GM13977 (cell line): Measurements from ENCODE around the gene ANO1.

Source experiments
- DNase-seq: peaks from one replicate; pipeline ENCODE4 v3.0.0; 2012; ENCODE audit warnings: low spot score
- in situ Hi-C: fragments of 300-500 bp; cut with MboI; formaldehyde crosslinking; loops from one replicate; pipeline ENCODE4 v1.12.0; 2022; ENCODE audit warnings: low sequenced_read_pairs, low pct_unique_long_range_greater_than_20kb, mixed read lengths, inconsistent platforms; ENCODE audit not compliant: unreplicated experiment
- TF ChIP-seq, protein P1 (sequence below): IDR thresholded peaks from 2 replicates; pipeline ENCODE4 v1.5.1; 2012; ENCODE audit warnings: mild to moderate bottlenecking, control low read depth; ENCODE audit not compliant: insufficient read depth; ENCODE audit errors: extremely low read depth, missing control alignments

ANO1 gene

DNA sequence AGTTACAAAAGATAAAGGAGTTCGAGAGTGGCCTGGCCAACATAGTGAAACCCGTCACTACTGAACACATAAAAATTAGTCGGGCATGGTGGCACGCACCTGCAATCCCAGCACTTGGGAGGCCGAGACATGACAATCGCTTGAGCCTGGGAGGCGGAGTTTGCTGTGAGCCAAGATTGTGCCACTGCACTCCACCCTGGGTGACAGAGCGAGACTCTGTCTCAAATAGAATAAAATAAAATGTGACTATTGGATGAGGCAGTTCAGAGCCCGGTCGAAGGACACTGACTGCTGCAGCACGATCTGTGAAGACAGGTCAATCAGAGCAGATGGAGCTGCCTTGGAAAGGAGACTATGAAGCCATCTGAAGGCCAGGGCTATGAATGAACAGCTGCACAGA lies 37.7 kb upstream of the ANO1 start:
- TF ChIP-seq, protein P1, sequence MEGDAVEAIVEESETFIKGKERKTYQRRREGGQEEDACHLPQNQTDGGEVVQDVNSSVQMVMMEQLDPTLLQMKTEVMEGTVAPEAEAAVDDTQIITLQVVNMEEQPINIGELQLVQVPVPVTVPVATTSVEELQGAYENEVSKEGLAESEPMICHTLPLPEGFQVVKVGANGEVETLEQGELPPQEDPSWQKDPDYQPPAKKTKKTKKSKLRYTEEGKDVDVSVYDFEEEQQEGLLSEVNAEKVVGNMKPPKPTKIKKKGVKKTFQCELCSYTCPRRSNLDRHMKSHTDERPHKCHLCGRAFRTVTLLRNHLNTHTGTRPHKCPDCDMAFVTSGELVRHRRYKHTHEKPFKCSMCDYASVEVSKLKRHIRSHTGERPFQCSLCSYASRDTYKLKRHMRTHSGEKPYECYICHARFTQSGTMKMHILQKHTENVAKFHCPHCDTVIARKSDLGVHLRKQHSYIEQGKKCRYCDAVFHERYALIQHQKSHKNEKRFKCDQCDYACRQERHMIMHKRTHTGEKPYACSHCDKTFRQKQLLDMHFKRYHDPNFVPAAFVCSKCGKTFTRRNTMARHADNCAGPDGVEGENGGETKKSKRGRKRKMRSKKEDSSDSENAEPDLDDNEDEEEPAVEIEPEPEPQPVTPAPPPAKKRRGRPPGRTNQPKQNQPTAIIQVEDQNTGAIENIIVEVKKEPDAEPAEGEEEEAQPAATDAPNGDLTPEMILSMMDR = no peak
- in situ Hi-C loops = no loop called here
- DNase-seq = no peak

- DNase-seq = no peak
- TF ChIP-seq, protein P1 = no peak
- in situ Hi-C loops = no loop called here
These were observed 37.1 kb upstream of the ANO1 start for GRCh38 chr11:70040869-70041501.

DNA sequence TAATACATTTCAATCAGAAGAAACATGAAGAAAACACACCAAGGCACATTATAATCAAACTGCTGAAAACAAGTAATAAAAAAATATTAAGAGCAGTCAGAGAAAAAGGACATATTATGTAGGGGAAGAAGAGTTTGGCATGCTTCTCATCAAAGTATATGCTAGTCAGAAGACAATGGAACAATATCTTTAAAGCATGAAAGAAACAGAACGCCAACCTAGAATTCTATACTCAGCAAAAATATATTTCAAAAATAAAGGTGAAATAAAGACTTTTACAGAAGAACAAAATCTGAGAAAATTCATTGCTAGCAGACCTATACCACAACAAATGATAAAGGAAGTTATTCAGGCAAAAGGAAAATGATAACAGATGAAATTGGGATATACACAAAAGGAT lies 34.6 kb upstream of the ANO1 start:
- in situ Hi-C loops = no loop called here
- TF ChIP-seq, protein P1 = no peak
- DNase-seq = no peak

DNA sequence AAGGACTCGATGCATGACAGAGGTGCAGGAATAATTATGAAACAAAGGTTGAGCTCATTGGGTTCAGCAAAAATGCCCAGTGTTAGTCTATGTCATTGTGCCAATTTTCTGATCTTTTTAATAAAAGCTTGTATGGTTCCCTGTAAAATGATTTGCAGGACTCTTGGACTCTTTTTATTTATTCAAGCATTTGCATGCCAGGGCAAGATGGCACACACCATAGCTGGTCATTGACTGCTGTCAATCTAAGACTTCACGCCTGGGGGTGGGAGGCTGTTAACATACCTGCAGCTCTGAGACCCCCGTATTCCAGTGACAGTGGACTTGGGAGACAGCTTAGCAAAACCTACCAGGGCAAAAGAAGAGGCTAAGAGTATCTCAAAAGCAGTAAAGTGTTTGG lies 32.0 kb upstream of the ANO1 start:
- DNase-seq = no peak
- TF ChIP-seq, protein P1 = no peak
- in situ Hi-C loops = no loop called here

GRCh38 chr11:70048279-70049024 lies 29.7 kb upstream of the ANO1 start:
- DNase-seq = no peak
- TF ChIP-seq, protein P1 = peak; percentile 49
- in situ Hi-C loops = no loop called here

GRCh38 chr11:70049045-70049444 lies 29.1 kb upstream of the ANO1 start:
- TF ChIP-seq, protein P1 = no peak
- DNase-seq = no peak

More at GRCh38 chr11:70049045-70049444, 29.1 kb upstream of the ANO1 start:
- in situ Hi-C loops = no loop called here
